Activated CD4-positive, CD25-positive, alpha-beta regulatory T cell treated with anti-CD3 and anti-CD28 coated beads, Interleukin-2, amount 50 U/mL, for 16 hours (primary cell): ENCODE data around the gene UGT1A8.

Experiments
- DNase-seq: peaks from one replicate; pipeline ENCODE4 v3.0.0-alpha.2; 2020; ENCODE audit warnings: low read depth, low spot score

UGT1A8 gene

GRCh38 chr2:233799716-233800115, 182.3 kb downstream of the UGT1A8 start:
- DNase-seq = no peak

- no peak for DNase-seq
These were observed 182.8 kb downstream of the UGT1A8 start for GRCh38 chr2:233800208-233800607.

- no peak for DNase-seq
These were observed 184.1 kb downstream of the UGT1A8 start for GRCh38 chr2:233801357-233802131.

- DNase-seq = no peak
These were observed 184.8 kb downstream of the UGT1A8 start for GRCh38 chr2:233802132-233802815.

GRCh38 chr2:233803292-233803911, 186.0 kb downstream of the UGT1A8 start:
- no peak for DNase-seq

GRCh38 chr2:233803994-233804393, 186.6 kb downstream of the UGT1A8 start:
- DNase-seq = no peak

- no peak for DNase-seq
These were observed 189.9 kb downstream of the UGT1A8 start for GRCh38 chr2:233807215-233807865.

- no peak for DNase-seq
These were observed 190.8 kb downstream of the UGT1A8 start for GRCh38 chr2:233807966-233808935.

- no peak for DNase-seq
These were observed 193.0 kb downstream of the UGT1A8 start for GRCh38 chr2:233810385-233810784.

- no peak for DNase-seq
These were observed 193.7 kb downstream of the UGT1A8 start for GRCh38 chr2:233811087-233811486.

GRCh38 chr2:233811732-233812131, 194.3 kb downstream of the UGT1A8 start:
- no peak for DNase-seq

GRCh38 chr2:233813236-233814055, 196.0 kb downstream of the UGT1A8 start:
- no peak for DNase-seq

- no peak for DNase-seq
These were observed 196.8 kb downstream of the UGT1A8 start for GRCh38 chr2:233814056-233814835.

GRCh38 chr2:233815861-233816260, 198.4 kb downstream of the UGT1A8 start:
- no peak for DNase-seq

GRCh38 chr2:233816334-233816733, 198.9 kb downstream of the UGT1A8 start:
- DNase-seq = no peak

- DNase-seq = no peak
These were observed 199.3 kb downstream of the UGT1A8 start for GRCh38 chr2:233816771-233817170.

- DNase-seq = no peak
These were observed 200.0 kb downstream of the UGT1A8 start for GRCh38 chr2:233817361-233817911.

GRCh38 chr2:233817995-233818638, 200.7 kb downstream of the UGT1A8 start:
- DNase-seq = no peak
